Parathyroid adenoma (tissue), 2 donors: ENCODE measurements around the gene ACAN.

Experiments used
- H2AFZ ChIP-seq: fragments of 300-600 bp; sonication (generic); one replicate; pipeline ENCODE4 v1.7.0; 2017; ENCODE audit warnings: antibody characterized with exemption, mild to moderate bottlenecking
- H3K27ac ChIP-seq: fragments of 300-600 bp; sonication (generic); one replicate; pipeline ENCODE4 v1.7.0; 2017
- H3K27me3 ChIP-seq: fragments of 300-600 bp; sonication (generic); one replicate; pipeline ENCODE4 v1.7.0; 2017; ENCODE audit warnings: low read length; ENCODE audit not compliant: control insufficient read depth, insufficient read depth
- H3K36me3 ChIP-seq: fragments of 300-600 bp; sonication (generic); one replicate; pipeline ENCODE4 v1.7.0; 2017; ENCODE audit warnings: low read length; ENCODE audit not compliant: control insufficient read depth, insufficient read depth
- H3K4me1 ChIP-seq: fragments of 300-600 bp; sonication (generic); one replicate; pipeline ENCODE4 v1.7.0; 2017; ENCODE audit warnings: control low read depth
- H3K4me2 ChIP-seq: fragments of 300-600 bp; sonication (generic); one replicate; pipeline ENCODE4 v1.7.0; 2017; ENCODE audit warnings: low read length
- H3K4me3 ChIP-seq: fragments of 300-600 bp; sonication (generic); one replicate; pipeline ENCODE4 v1.7.0; 2017; ENCODE audit warnings: low read depth, low read length
- H3K79me2 ChIP-seq: fragments of 300-600 bp; sonication (generic); one replicate; pipeline ENCODE4 v1.7.0; 2017; ENCODE audit warnings: control low read depth
- H3K9ac ChIP-seq: fragments of 300-600 bp; sonication (generic); one replicate; pipeline ENCODE4 v1.7.0; 2017; ENCODE audit warnings: mild to moderate bottlenecking
- H3K9me3 ChIP-seq: fragments of 300-600 bp; sonication (generic); one replicate; pipeline ENCODE4 v1.7.0; 2017; ENCODE audit warnings: low read length; ENCODE audit not compliant: control insufficient read depth
- CTCF ChIP-seq: fragments of 300-600 bp; sonication (generic); IDR thresholded peaks from one replicate; pipeline ENCODE4 v1.7.0; 2017; ENCODE audit warnings: antibody characterized with exemption, mild to moderate bottlenecking
- donor health status: primary hyperparathyroidism.

Gene ACAN

GRCh38 chr15:88765212-88765611 lies 38.0 kb upstream of the ACAN start:
- no peak overlapping the region for H3K4me2 ChIP-seq
- H2AFZ ChIP-seq: no peak overlapping the region
- no peaks in the 10 kb centered on the region for H3K9me3 ChIP-seq
- no peak overlapping the region for H3K9ac ChIP-seq
- H3K27ac ChIP-seq: no peak overlapping the region
- no peaks in the 10 kb centered on the region for H3K79me2 ChIP-seq
- no peaks in the 10 kb centered on the region for H3K27me3 ChIP-seq
- no peak for TF ChIP-seq CTCF
- H3K4me1 ChIP-seq: no peaks in the 10 kb centered on the region
- no peak overlapping the region for H3K4me3 ChIP-seq
- no peaks in the 10 kb centered on the region for H3K36me3 ChIP-seq

- H3K27ac ChIP-seq: no peak overlapping the region
- H3K4me3 ChIP-seq: no peak overlapping the region
- H3K9ac ChIP-seq: no peak overlapping the region
- H3K9me3 ChIP-seq: no peaks in the 10 kb centered on the region
- H3K79me2 ChIP-seq: no peaks in the 10 kb centered on the region
- no peaks in the 10 kb centered on the region for H3K4me1 ChIP-seq
- no peaks in the 10 kb centered on the region for H3K27me3 ChIP-seq
- TF ChIP-seq CTCF: no peak
- peaks cover 2% of the 10 kb centered on the region for H3K36me3 ChIP-seq
- H2AFZ ChIP-seq: no peak overlapping the region
- no peak overlapping the region for H3K4me2 ChIP-seq
Measured at GRCh38 chr15:88769161-88769971, 33.9 kb upstream of the ACAN start.

DNA sequence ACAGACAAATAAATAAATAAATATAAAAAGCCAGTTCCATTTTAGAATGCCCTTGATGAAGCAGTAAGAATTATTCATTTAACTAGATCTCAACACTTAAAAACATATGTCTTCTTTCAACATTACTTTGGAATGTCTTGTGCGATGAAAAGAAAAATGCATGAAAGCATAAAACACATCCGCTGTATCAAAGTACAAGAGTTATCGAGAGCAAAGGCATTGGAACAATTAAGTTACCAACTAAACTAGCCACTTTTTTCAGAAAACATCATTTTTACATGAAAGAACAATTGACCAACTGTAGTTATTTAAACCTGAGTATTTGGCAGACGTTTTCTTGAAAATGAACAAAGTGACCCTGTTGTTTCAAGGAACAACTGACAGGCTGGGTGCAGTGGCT lies 27.5 kb upstream of the ACAN start:
- TF ChIP-seq CTCF: no peak

DNA sequence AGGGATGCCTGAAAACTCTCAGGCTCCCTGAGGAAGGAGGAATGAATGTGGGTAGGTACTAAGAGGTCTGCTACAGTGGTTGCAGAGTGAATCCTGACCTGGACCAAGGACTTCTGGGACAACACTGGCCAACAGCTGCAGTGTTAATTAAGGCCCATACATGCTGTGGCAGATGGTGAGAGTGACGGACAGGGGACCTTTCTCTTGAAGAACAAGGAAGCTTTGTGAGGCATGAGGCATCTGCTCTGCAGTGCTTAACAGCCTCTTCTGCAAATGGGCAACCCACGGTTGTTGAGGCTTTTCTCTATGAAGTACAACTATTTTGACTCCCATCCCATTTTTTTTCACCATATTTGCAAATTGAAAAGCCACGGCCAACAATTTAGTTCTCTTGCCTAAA lies 26.6 kb upstream of the ACAN start:
- no peaks in the 10 kb centered on the region for H3K27me3 ChIP-seq
- H3K4me2 ChIP-seq: no peak overlapping the region
- no peak overlapping the region for H3K9ac ChIP-seq
- H3K27ac ChIP-seq: no peak overlapping the region
- H3K4me3 ChIP-seq: no peak overlapping the region
- no peaks in the 10 kb centered on the region for H3K4me1 ChIP-seq
- H3K9me3 ChIP-seq: no peaks in the 10 kb centered on the region
- no peaks in the 10 kb centered on the region for H3K36me3 ChIP-seq
- no peak overlapping the region for H2AFZ ChIP-seq
- no peaks in the 10 kb centered on the region for H3K79me2 ChIP-seq
- TF ChIP-seq CTCF: no peak

More for the DNA sequence above, 27.5 kb upstream of the ACAN start:
- H3K9ac ChIP-seq: no peak overlapping the region
- no peak overlapping the region for H3K4me3 ChIP-seq
- no peaks in the 10 kb centered on the region for H3K4me1 ChIP-seq
- H3K27me3 ChIP-seq: no peaks in the 10 kb centered on the region
- H3K36me3 ChIP-seq: peaks cover 2% of the 10 kb centered on the region
- no peak overlapping the region for H3K27ac ChIP-seq
- no peak overlapping the region for H3K4me2 ChIP-seq
- no peaks in the 10 kb centered on the region for H3K9me3 ChIP-seq
- no peaks in the 10 kb centered on the region for H3K79me2 ChIP-seq
- H2AFZ ChIP-seq: no peak overlapping the region

DNA sequence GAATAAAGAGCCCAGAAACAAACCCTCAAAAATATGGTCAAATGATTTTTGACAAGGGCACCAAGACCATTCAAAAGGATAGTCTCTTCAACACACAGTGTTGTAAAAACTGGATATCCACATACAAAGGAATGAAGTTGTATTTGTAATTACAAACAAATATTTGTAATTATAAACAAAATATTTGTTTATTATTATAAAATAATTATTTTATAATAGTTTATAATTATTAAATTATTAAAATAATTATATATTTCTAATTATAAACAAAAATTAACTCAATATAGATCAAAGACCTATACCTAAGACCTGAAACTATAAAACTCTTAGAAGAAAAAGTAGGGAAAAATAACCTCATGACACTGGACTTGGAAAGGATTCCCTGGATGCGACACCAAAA lies 23.3 kb upstream of the ACAN start:
- H2AFZ ChIP-seq: no peak overlapping the region
- H3K9me3 ChIP-seq: no peaks in the 10 kb centered on the region
- no peaks in the 10 kb centered on the region for H3K79me2 ChIP-seq
- H3K27ac ChIP-seq: no peak overlapping the region
- no peak for TF ChIP-seq CTCF
- H3K27me3 ChIP-seq: no peaks in the 10 kb centered on the region
- no peaks in the 10 kb centered on the region for H3K36me3 ChIP-seq
- H3K4me2 ChIP-seq: no peak overlapping the region
- H3K4me3 ChIP-seq: no peak overlapping the region
- H3K4me1 ChIP-seq: no peaks in the 10 kb centered on the region
- no peak overlapping the region for H3K9ac ChIP-seq
